SK-N-SH (cell line): ENCODE results near the gene WDR88. TPM values are rescaled to one million over a fixed set of nuclear protein-coding genes. Genes with fewer than 3 reads are reported as not detected.
A peak's percentile ranks its signal among the peaks of the same experiment; 100 is the strongest.

ENCODE experiments used
- CTCF ChIA-PET: fragments of 300-600, 350-600 bp; formaldehyde crosslinking; extraction: SDS; loops from one replicate; lab custom pipeline; 2021; lab: Yijun Ruan, JAX
- POLR2A ChIA-PET: fragments of 350-600 bp; sonication (Branson Sonifier 250); formaldehyde crosslinking; extraction: SDS; loops from one replicate; lab custom pipeline; 2020; ENCODE audit warnings: antibody characterized with exemption, inconsistent platforms; lab: Yijun Ruan, JAX
- DNase-seq: peaks from one replicate; pipeline ENCODE4 v3.0.0; 2012
- H2AFZ ChIP-seq: fragments of 200-600 bp; sonication (generic); 2 replicates; pipeline ENCODE4 v1.8.1; 2016; ENCODE audit warnings: antibody characterized with exemption, mild to moderate bottlenecking, low read depth
- H3F3A ChIP-seq: fragments of 200-600 bp; sonication (generic); replicated peaks from 2 replicates; pipeline ENCODE3; 2016; ENCODE audit warnings: antibody characterized with exemption, mild to moderate bottlenecking; ENCODE audit not compliant: insufficient read depth
- H3K27ac ChIP-seq, 2 experiments: fragments of 200-500 bp in 1 of 2; fragments of 200-600 bp in 1 of 2; sonication (Bioruptor generic) in 1 of 2; sonication (generic), shearing (Covaris generic) in 1 of 2; 2 replicates each; pipeline versions ENCODE4 v1.5.1 to v1.6.1; 2014 to 2016; ENCODE audit warnings: low read depth in 2 of 2, inconsistent platforms in 1 of 2, low read length in 1 of 2, mild to moderate bottlenecking in 1 of 2, mixed read lengths in 1 of 2
- H3K27me3 ChIP-seq: fragments of 200-600 bp; sonication (generic), shearing (Covaris generic); 2 replicates; pipeline ENCODE4 v1.6.1; 2016; ENCODE audit warnings: mixed run types; ENCODE audit not compliant: insufficient read depth
- H3K36me3 ChIP-seq, 2 experiments: fragments of 200-500 bp in 1 of 2; fragments of 200-600 bp in 1 of 2; sonication (Bioruptor generic) in 1 of 2; sonication (generic) in 1 of 2; replicated peaks in 1 of 2; 2 replicates each; pipeline versions ENCODE3 to v1.5.1; 2014 to 2016; ENCODE audit warnings: low read length in 1 of 2, mild to moderate bottlenecking in 1 of 2; ENCODE audit not compliant: insufficient read depth in 2 of 2, control insufficient read depth in 1 of 2
- H3K4me1 ChIP-seq, 2 experiments: fragments of 200-500 bp in 1 of 2; fragments of 200-600 bp in 1 of 2; sonication (Bioruptor generic) in 1 of 2; sonication (generic), shearing (Covaris generic) in 1 of 2; 2 replicates each; pipeline versions ENCODE4 v1.5.1 to v1.6.1; 2014 to 2016; ENCODE audit warnings: low read depth in 1 of 2, low read length in 1 of 2, mixed run types in 1 of 2; ENCODE audit not compliant: insufficient read depth in 2 of 2, control insufficient read depth in 1 of 2
- H3K4me2 ChIP-seq: fragments of 200-600 bp; sonication (generic), shearing (Covaris generic); 2 replicates; pipeline ENCODE4 v1.6.1; 2017; ENCODE audit warnings: mixed run types
- H3K4me3 ChIP-seq, 2 experiments: fragments of 200-500 bp in 1 of 2; fragments of 200-600 bp in 1 of 2; sonication (Bioruptor generic) in 1 of 2; sonication (generic), shearing (Covaris generic) in 1 of 2; 2 replicates each; pipeline versions ENCODE4 v1.5.1 to v1.8.1; 2014 to 2016; ENCODE audit warnings: low read depth in 2 of 2, inconsistent platforms in 1 of 2, low read length in 1 of 2, mild to moderate bottlenecking in 1 of 2, mixed read lengths in 1 of 2, moderate library complexity in 1 of 2
- H3K79me2 ChIP-seq: fragments of 200-600 bp; sonication (generic); 2 replicates; pipeline ENCODE4 v1.8.1; 2017; ENCODE audit warnings: mild to moderate bottlenecking; ENCODE audit not compliant: insufficient read depth
- H3K9ac ChIP-seq: fragments of 200-600 bp; sonication (generic); 2 replicates; pipeline ENCODE4 v1.6.1; 2017; ENCODE audit warnings: mixed run types
- H3K9me2 ChIP-seq: fragments of 200-600 bp; sonication (generic); 2 replicates; pipeline ENCODE4 v1.6.1; 2017; ENCODE audit warnings: mixed run types
- H3K9me3 ChIP-seq: fragments of 200-600 bp; sonication (generic); 2 replicates; pipeline ENCODE4 v1.6.1; 2017; ENCODE audit warnings: mixed run types, mild to moderate bottlenecking, moderate library complexity
- H4K20me1 ChIP-seq: fragments of 200-600 bp; sonication (generic); 2 replicates; pipeline ENCODE4 v1.6.1; 2017; ENCODE audit warnings: mild to moderate bottlenecking, mixed run types; ENCODE audit not compliant: insufficient read depth
- CHD2 ChIP-seq: fragments of 150-350 bp; IDR thresholded peaks from 2 replicates; pipeline ENCODE4 v1.6.1; 2018; ENCODE audit warnings: low read length; ENCODE audit not compliant: partially characterized antibody
- EP300 ChIP-seq, 2 experiments: IDR thresholded peaks; 2 replicates each; pipeline versions ENCODE4 v1.4.0 to v1.6.1; 2012; ENCODE audit warnings: borderline replicate concordance in 1 of 2, low read depth in 1 of 2, low read length in 1 of 2
- FOXM1 ChIP-seq: IDR thresholded peaks from 2 replicates; pipeline ENCODE4 v1.4.0; 2012; ENCODE audit warnings: low read depth, mild to moderate bottlenecking
- GATA2 ChIP-seq: sonication (generic); formaldehyde crosslinking; IDR thresholded peaks from 2 replicates; pipeline ENCODE4 v1.5.0; 2020; ENCODE audit warnings: mild to moderate bottlenecking, missing genetic modification reagents
- JUND ChIP-seq: IDR thresholded peaks from 2 replicates; pipeline ENCODE4 v1.4.0; 2012
- NFIC ChIP-seq: IDR thresholded peaks from 2 replicates; pipeline ENCODE4 v1.4.0; 2012; ENCODE audit warnings: borderline replicate concordance
- POLR2AphosphoS5 ChIP-seq: IDR thresholded peaks from 2 replicates; pipeline ENCODE4 v1.6.1; 2012; ENCODE audit warnings: low read depth, low read length
- RAD21 ChIP-seq: IDR thresholded peaks from 2 replicates; pipeline ENCODE4 v1.6.1; 2012; ENCODE audit warnings: mild to moderate bottlenecking, low read length
- RCOR1 ChIP-seq: fragments of 150-350 bp; IDR thresholded peaks from 2 replicates; pipeline ENCODE4 v1.6.1; 2017; ENCODE audit warnings: antibody characterized with exemption, low read length
- RXRA ChIP-seq: IDR thresholded peaks from 2 replicates; pipeline ENCODE4 v1.4.0; 2012; ENCODE audit warnings: low read depth, mild to moderate bottlenecking, borderline replicate concordance
- SMC3 ChIP-seq: IDR thresholded peaks from 2 replicates; pipeline ENCODE4 v1.6.1; 2012; ENCODE audit warnings: low read depth, low read length, improper control_type of control experiment
- TAF1 ChIP-seq: IDR thresholded peaks from 2 replicates; pipeline ENCODE4 v1.6.1; 2012; ENCODE audit warnings: low read depth, mild to moderate bottlenecking, low read length, moderate library complexity, borderline replicate concordance
- YY1 ChIP-seq: IDR thresholded peaks from 2 replicates; pipeline ENCODE4 v1.4.0; 2012; ENCODE audit warnings: low read depth, mild to moderate bottlenecking
- WGBS: methylation state at CpG from one replicate; pipeline ENCODE4 v1.1.6; 2017; ENCODE audit warnings: low lambda C conversion rate; 5-methylcytosine and 5-hydroxymethylcytosine counted together
- polyA plus RNA-seq, 3 experiments: library from polyadenylated mRNA; depleted of rRNA; stranded (reverse); fragments of >200 nt; gene quantifications; 2 replicates each; pipeline ENCODE4 v1.2.3, GENCODE V29; 2012
- TF ChIP-seq, protein P1 (sequence below): IDR thresholded peaks from 2 replicates; pipeline ENCODE4 v1.4.0; 2012; ENCODE audit warnings: low read depth, borderline replicate concordance
- TF ChIP-seq, protein P2 (sequence below): fragments of 150-350 bp; IDR thresholded peaks from 2 replicates; pipeline ENCODE4 v1.6.1; 2017; ENCODE audit warnings: antibody characterized with exemption, low read length, low read depth, borderline replicate concordance
- TF ChIP-seq, protein P3 (sequence below): fragments of 150-350 bp; IDR thresholded peaks from 2 replicates; pipeline ENCODE4 v1.6.1; 2016; ENCODE audit warnings: mild to moderate bottlenecking, low read depth, low read length
- TF ChIP-seq, protein P4 (sequence below): IDR thresholded peaks from 2 replicates; pipeline ENCODE4 v1.4.0; 2012; ENCODE audit warnings: low read depth

Gene WDR88
- polyA plus RNA-seq, 1 of the 3 experiments (the other 2 are of a cell fraction), result not detected

DNA sequence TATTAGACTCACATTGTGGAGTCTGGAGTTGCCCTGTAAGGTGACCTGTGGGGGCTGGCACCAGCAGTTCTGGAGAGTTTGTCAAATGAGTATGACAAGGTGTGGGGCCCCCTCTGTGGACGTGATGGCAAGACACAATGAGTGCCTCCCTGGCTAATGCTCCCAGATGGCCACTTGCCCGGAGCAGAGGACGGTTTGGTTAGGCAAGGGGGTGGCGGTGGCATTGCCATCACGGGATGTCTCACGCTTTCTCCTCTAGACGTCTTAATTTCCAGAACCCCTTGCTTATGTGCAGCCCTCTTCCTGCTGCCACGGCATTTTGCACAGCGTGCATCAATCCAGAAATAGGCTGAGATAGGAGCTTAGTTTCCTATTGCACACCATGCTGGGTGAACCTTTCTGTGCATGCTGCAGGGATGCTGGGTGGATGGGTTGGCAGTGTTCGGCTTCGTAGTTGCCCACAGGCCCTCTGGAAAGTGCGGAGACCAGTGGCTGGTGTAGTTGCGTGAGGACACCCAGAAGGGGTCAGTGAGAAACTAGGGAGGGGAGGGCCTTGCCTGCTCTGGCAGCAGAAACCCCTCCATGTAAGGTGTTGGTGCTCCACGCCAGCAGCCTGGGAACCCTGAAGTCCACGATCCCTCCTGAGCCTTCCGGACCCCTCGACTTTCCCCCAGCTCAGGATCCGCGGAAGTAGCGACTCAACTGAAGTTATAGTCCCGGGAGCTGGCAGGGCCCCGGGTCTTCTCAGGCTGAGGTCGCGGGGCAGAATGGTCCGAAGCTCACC, 44.2 kb downstream of the WDR88 start:
- Histone ChIP-seq H3K9me2 (no peaks in the 10 kb centered on the region), H3F3A (peaks cover 22% of the 10 kb centered on the region), H3K27ac (peak overlapping the region; percentile 83 to 93), H3K4me2 (peak overlapping the region; percentile 84), H3K4me3 (peak overlapping the region; percentile 80 to 81), H4K20me1 (no peaks in the 10 kb centered on the region), H3K36me3 (no peaks in the 10 kb centered on the region), H2AFZ (peak overlapping the region; percentile 72; the same call in 1 of the 2 replicates), H3K27me3 (no peaks in the 10 kb centered on the region), H3K9me3 (no peaks in the 10 kb centered on the region), H3K4me1 (peaks cover 0 to 19% of the 10 kb centered on the region in 2 experiments; a peak in 2 of 4 replicates), H3K79me2 (peaks cover 12% of the 10 kb centered on the region; the same call in 1 of the 2 replicates), H3K9ac (peak overlapping the region; percentile 80)
- TF ChIP-seq YY1, result 0 out of 2 replicates have a peak, but pooled peaks have one; percentile 27
- no peak for TF ChIP-seq CHD2
- CTCF ChIA-PET, result interaction anchor here (0.6 to 4.4 kb wide), 25 partner anchors 8 to 920 kb away, joined by 3 to 27 read pairs (median 4); no protein-coding TSS in a partner anchor
- peak; percentile 75 for DNase-seq
- WGBS, result 23% methylated on average over 16 of the region's 25 CpGs
- POLR2A ChIA-PET, result interaction anchor here (1.1 to 3.0 kb wide), 9 partner anchors 8 to 495 kb away, joined by 3 to 21 read pairs (median 4); no protein-coding TSS in a partner anchor

DNA sequence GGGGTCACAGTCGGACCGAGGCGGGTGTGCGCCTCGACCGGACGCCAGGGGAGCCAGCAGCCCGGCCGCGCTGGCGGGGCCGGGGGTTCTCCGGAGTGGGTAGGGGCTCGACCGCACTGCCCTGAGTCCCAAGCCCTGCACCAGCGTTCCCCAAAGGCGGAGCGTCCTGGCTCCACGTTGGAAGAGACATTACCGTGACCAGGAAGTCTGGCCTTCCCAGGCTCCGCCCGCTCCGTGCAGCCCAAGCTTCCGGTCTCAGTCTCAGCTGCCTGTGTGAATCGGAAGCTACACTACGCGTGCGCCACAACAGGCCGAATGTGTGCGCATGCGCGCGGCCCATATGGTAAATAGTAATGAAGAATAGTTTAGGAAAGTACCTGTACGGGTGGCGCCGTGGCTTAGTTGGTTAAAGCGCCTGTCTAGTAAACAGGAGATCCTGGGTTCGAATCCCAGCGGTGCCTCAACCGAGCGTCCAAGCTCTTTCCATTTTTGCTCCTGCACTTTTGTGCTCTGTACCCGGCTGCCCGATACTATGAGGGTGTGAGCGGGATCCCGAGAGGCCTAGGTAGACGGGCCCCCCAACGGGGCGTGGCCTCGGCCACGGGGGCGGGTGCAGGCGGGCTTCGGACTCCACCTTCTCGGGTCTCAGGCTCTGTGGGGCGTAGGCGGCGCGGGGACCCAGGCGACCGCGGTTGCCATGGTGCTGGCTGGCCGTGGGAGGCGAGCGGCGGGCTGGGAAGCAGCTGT, 44.9 kb downstream of the WDR88 start:
- peaks cover 17% of the 10 kb centered on the region for H3F3A ChIP-seq
- H3K36me3 ChIP-seq, result no peaks in the 10 kb centered on the region
- peak overlapping the region; percentile 89; the same call in 1 of the 2 replicates for H2AFZ ChIP-seq
- peaks cover 0 to 19% of the 10 kb centered on the region in 2 experiments; a peak in 2 of 4 replicates for H3K4me1 ChIP-seq
- H3K9me3 ChIP-seq, result no peaks in the 10 kb centered on the region
- WGBS, result 1% methylated on average over 28 of the region's 65 CpGs
- H3K27ac ChIP-seq, result peak overlapping the region; percentile 83 to 98
- no peaks in the 10 kb centered on the region for H4K20me1 ChIP-seq
- H3K4me3 ChIP-seq, result peak overlapping the region; percentile 80 to 81
- H3K4me2 ChIP-seq, result peak overlapping the region; percentile 97
- H3K79me2 ChIP-seq, result peaks cover 12% of the 10 kb centered on the region; the same call in 1 of the 2 replicates
- no peaks in the 10 kb centered on the region for H3K9me2 ChIP-seq
- no peaks in the 10 kb centered on the region for H3K27me3 ChIP-seq
- peak overlapping the region; percentile 80 for H3K9ac ChIP-seq
- DNase-seq, result peak; percentile 97
- POLR2A ChIA-PET, result interaction anchor here (0.6 to 3.0 kb wide), 15 partner anchors 7 to 495 kb away, joined by 3 to 21 read pairs (median 4); no protein-coding TSS in a partner anchor
- CTCF ChIA-PET, result interaction anchor here (0.6 to 4.4 kb wide), 28 partner anchors 9 to 919 kb away, joined by 3 to 27 read pairs (median 4); no protein-coding TSS in a partner anchor
- TF ChIP-seq, protein P1, sequence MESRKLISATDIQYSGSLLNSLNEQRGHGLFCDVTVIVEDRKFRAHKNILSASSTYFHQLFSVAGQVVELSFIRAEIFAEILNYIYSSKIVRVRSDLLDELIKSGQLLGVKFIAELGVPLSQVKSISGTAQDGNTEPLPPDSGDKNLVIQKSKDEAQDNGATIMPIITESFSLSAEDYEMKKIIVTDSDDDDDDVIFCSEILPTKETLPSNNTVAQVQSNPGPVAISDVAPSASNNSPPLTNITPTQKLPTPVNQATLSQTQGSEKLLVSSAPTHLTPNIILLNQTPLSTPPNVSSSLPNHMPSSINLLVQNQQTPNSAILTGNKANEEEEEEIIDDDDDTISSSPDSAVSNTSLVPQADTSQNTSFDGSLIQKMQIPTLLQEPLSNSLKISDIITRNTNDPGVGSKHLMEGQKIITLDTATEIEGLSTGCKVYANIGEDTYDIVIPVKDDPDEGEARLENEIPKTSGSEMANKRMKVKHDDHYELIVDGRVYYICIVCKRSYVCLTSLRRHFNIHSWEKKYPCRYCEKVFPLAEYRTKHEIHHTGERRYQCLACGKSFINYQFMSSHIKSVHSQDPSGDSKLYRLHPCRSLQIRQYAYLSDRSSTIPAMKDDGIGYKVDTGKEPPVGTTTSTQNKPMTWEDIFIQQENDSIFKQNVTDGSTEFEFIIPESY, result no peak
- TF ChIP-seq GATA2 (CRISPR knock-in tag) (no peak), EP300 (IDR thresholded peaks at IDR 0.05; ENCODE audit: borderline replicate concordance in 1 of 2, low read depth in 1 of 2, low read length in 1 of 2) (peak in 1 of 2 experiments; percentile 46; a peak in 1 of 4 replicates), TAF1 (no peak), RAD21 (no peak), RXRA (no peak), FOXM1 (no peak), YY1 (0 out of 2 replicates have a peak, but pooled peaks have one; percentile 15), POLR2AphosphoS5 (peak; percentile 98), NFIC (no peak), RCOR1 (no peak), JUND (no peak), SMC3 (no peak)
- TF ChIP-seq, protein P2, sequence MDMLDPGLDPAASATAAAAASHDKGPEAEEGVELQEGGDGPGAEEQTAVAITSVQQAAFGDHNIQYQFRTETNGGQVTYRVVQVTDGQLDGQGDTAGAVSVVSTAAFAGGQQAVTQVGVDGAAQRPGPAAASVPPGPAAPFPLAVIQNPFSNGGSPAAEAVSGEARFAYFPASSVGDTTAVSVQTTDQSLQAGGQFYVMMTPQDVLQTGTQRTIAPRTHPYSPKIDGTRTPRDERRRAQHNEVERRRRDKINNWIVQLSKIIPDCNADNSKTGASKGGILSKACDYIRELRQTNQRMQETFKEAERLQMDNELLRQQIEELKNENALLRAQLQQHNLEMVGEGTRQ, result no peak
- TF ChIP-seq, protein P3, sequence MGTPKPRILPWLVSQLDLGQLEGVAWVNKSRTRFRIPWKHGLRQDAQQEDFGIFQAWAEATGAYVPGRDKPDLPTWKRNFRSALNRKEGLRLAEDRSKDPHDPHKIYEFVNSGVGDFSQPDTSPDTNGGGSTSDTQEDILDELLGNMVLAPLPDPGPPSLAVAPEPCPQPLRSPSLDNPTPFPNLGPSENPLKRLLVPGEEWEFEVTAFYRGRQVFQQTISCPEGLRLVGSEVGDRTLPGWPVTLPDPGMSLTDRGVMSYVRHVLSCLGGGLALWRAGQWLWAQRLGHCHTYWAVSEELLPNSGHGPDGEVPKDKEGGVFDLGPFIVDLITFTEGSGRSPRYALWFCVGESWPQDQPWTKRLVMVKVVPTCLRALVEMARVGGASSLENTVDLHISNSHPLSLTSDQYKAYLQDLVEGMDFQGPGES, result no peak
- TF ChIP-seq, protein P4, sequence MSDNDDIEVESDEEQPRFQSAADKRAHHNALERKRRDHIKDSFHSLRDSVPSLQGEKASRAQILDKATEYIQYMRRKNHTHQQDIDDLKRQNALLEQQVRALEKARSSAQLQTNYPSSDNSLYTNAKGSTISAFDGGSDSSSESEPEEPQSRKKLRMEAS, result peak; percentile 73; the same call in 1 of the 2 replicates
